Measurements from ENCODE around the gene TNIP2.
A peak's percentile ranks its signal among the peaks of the same experiment; 100 is the strongest.

DNA sequence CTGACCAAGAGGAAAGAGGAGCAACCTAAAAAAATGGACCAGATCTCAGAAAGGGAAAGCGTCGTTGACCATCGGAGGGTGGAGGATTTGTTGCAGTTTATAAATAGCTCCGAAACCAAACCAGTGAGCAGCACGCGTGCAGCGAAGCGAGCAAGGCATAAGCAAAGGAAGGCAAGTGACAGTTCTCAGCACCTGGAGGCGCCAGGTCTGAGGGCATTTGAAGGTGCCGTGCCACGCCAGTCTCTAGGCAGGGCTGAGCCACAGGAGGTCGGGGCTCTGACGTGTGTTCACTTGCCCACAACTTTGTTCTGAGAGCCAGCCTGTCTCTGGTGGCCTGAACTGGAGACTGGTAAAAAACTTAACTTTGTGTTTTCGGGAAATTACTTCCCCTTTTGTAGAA is 59.7 kb downstream of the TNIP2 start:
- no peak for TF ChIP-seq TAF1 (IDR thresholded peaks at IDR 0.05; ENCODE audit: borderline replicate concordance, low read depth, low read length)
- peak; percentile 35; the same call in 1 of the 2 replicates for TF ChIP-seq POLR2AphosphoS5 (IDR thresholded peaks at IDR 0.05; ENCODE audit: low read depth, low read length)
- TF ChIP-seq POLR2A (IDR thresholded peaks at IDR 0.05; ENCODE audit: low read depth, low read length), result no peak

All from GM12892 (cell line).